ENCODE data around the gene WNT16.
A peak's percentile ranks its signal among the peaks of the same experiment; 100 is the strongest.

The WNT16 gene

DNA sequence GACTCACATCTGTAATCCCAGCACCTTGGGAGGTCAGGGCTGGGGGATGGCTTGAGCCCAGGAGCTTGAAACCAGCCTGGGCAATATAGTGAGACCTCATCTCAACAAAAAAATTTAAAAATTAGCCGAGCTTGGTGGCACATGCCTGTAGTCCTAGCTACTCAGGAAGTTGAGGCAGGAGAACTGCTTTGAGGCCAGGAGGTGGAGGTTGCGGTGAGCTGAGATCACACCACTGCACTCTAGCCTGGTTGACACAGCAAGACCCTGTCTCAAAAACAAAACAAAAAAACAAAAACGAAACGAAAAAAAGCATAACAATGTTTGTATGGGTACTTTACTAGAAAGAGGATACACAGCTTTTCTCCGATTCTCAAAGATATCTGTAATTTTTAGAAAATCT lies 31.8 kb downstream of the WNT16 start:
- no peak for DNase-seq (ENCODE audit: low read depth, low spot score)
- TF ChIP-seq CTCF (IDR thresholded peaks at IDR 0.05; ENCODE audit: low read depth, low read length), result no peak
- H3K4me3 ChIP-seq (ENCODE audit: low read depth, low read length), result no peak overlapping the region
- in situ Hi-C loops (cut with HindIII; ENCODE audit: low sequenced_read_pairs), result no loop called here

DNA sequence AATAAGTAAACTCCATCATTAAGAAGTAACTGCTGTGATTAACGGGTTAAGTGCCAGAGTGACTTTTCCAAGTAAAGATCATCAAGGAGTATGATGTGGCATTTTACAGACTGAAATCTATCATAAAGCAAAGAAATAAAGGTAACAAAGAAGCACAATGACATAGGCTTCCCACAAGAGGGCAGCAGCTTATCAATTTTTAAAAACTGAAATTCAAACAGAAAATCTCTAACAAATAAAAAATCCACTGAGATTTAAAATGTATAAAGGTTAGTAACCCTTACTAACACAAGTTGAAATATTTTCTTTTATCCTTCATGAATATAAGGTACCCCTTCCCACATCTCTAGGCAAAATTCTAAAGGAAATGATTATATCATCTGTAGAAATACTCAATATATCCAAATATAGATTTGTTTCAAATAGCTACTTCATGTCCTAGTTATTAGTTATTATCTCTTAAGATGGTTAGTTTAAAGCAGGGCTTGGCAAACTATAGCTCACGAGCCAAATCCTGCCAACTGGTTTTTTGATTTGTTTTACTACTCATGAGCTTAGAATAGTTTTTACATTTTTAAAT lies 38.1 kb downstream of the WNT16 start:
- peak; percentile 65 for DNase-seq (ENCODE audit: low read depth, low spot score)
- in situ Hi-C loops (cut with HindIII; ENCODE audit: low sequenced_read_pairs), result no loop called here
- TF ChIP-seq CTCF (IDR thresholded peaks at IDR 0.05; ENCODE audit: low read depth, low read length), result peak; percentile 59
- no peak overlapping the region for H3K4me3 ChIP-seq (ENCODE audit: low read depth, low read length)

GRCh38 chr7:121369462-121369861 lies 40.7 kb downstream of the WNT16 start:
- DNase-seq (ENCODE audit: low read depth, low spot score), result peak; percentile 62
- no peak for TF ChIP-seq CTCF (IDR thresholded peaks at IDR 0.05; ENCODE audit: low read depth, low read length)
- H3K4me3 ChIP-seq (ENCODE audit: low read depth, low read length), result no peak overlapping the region
- in situ Hi-C loops (cut with HindIII; ENCODE audit: low sequenced_read_pairs), result no loop called here

GRCh38 chr7:121371367-121371766 lies 42.6 kb downstream of the WNT16 start:
- H3K4me3 ChIP-seq (ENCODE audit: low read depth, low read length), result no peak overlapping the region
- in situ Hi-C loops (cut with HindIII; ENCODE audit: low sequenced_read_pairs), result no loop called here
- DNase-seq (ENCODE audit: low read depth, low spot score), result no peak
- no peak for TF ChIP-seq CTCF (IDR thresholded peaks at IDR 0.05; ENCODE audit: low read depth, low read length)

DNA sequence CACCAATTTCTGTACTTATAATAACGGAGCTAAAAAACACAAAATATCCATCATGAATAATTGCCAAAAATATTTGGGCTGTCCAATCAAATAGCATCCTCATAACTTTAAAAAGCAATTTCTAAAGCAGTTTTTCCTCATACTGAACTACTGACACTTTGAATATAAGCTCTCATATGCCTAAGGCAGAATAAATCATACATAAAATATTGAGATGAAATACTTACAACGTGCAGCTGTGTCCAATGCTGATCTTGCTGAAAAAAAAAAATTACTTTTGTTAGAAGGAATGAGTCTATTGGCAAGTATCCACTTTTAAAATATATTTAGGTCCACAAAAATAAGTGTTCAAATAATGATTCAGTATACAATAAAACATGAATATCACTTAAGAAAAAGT lies 43.1 kb downstream of the WNT16 start:
- H3K4me3 ChIP-seq (ENCODE audit: low read depth, low read length), result no peak overlapping the region
- in situ Hi-C loops (cut with HindIII; ENCODE audit: low sequenced_read_pairs), result no loop called here
- TF ChIP-seq CTCF (IDR thresholded peaks at IDR 0.05; ENCODE audit: low read depth, low read length), result no peak
- no peak for DNase-seq (ENCODE audit: low read depth, low spot score)

DNA sequence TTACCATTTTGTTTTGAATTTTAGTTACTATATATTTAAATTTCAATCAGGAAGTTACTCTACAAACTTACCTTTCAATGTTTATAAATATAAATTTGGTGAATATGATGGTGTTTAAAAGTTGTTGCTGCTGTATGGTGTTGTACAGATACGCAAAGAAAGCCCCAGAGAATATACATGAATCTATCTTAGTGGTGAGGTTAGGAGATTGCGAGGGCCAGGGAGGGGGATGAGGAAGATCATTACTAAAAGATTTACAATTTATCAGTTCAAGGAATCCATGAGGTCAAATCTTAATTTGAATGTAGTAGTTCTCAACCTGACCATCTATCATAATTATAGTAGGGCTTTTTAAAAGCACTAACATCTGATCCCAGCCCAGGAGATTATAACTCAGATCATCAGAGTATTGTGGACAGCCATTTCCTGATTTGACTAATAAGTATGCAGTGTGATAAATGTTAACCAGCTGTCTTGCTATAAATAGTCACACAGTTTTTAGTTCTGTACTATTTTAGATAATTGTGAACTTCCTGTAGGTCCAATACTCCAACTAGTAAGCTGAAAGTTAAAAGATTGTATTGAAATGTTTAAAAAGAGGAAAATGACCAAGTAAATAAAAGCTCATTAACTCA lies 43.7 kb downstream of the WNT16 start:
- no peak overlapping the region for H3K4me3 ChIP-seq (ENCODE audit: low read depth, low read length)
- no peak for DNase-seq (ENCODE audit: low read depth, low spot score)
- in situ Hi-C loops (cut with HindIII; ENCODE audit: low sequenced_read_pairs), result no loop called here
- no peak for TF ChIP-seq CTCF (IDR thresholded peaks at IDR 0.05; ENCODE audit: low read depth, low read length)

All from astrocyte of the spinal cord (primary cell).